ENCODE data around the gene TMEM247. TPM values are rescaled to one million over a fixed set of nuclear protein-coding genes. Genes with fewer than 3 reads are reported as not detected.

TMEM247 gene
- total RNA-seq, 1 experiment from 2014 or later: not detected

GRCh38 chr2:46461011-46461674, 18.2 kb upstream of the TMEM247 start:
- Histone ChIP-seq H3K27me3 (replicated peaks; ENCODE audit: control insufficient read depth, insufficient read depth, low read length) (no peaks in the 10 kb centered on the region), H3K9me3 (no peaks in the 10 kb centered on the region), H3K4me1 (no peaks in the 10 kb centered on the region), H3K36me3 (ENCODE audit: control insufficient read depth, insufficient read depth, low read length) (no peaks in the 10 kb centered on the region), H3K4me3 (ENCODE audit: low read depth, low read length) (no peak overlapping the region)
- no TSS peak for BruUV-seq (replicated peaks)
- intact Hi-C loops (cut with micrococcal nuclease; ENCODE audit: unreplicated experiment): loop anchor here (1.0 to 2.0 kb wide), 7 partner anchors 52 to 468 kb away; no protein-coding TSS in a partner anchor
- DNase-seq: peak; percentile 63 to 88
- Mint-ChIP-seq H3K4me1 (ENCODE audit: low read depth, unreplicated experiment) (peaks cover 5% of the 10 kb centered on the region), H3K27ac (ENCODE audit: unreplicated experiment) (peak overlapping the region; percentile 12), H3K4me3 (ENCODE audit: unreplicated experiment) (no peak overlapping the region), H3K9me3 (ENCODE audit: unreplicated experiment) (no peaks in the 10 kb centered on the region), H3K27me3 (ENCODE audit: insufficient read depth, unreplicated experiment) (no peaks in the 10 kb centered on the region), H3K36me3 (ENCODE audit: insufficient read depth, unreplicated experiment) (no peaks in the 10 kb centered on the region)
- POLR2A ChIA-PET: no interaction called here
- peak; percentile 97 to 98 for TF ChIP-seq CTCF (IDR thresholded peaks at IDR 0.05; ENCODE audit: insufficient read depth in 1 of 2, low read depth in 1 of 2, low read length in 1 of 2, severe bottlenecking in 1 of 2, unreplicated experiment in 1 of 2)
- CTCF ChIA-PET: interaction anchor here (1.0 kb wide), 1 partner anchor 79 kb away, joined by 3 read pairs; no protein-coding TSS in a partner anchor

GRCh38 chr2:46461709-46462171, 17.6 kb upstream of the TMEM247 start:
- no peaks in the 10 kb centered on the region for H3K27me3 ChIP-seq (replicated peaks; ENCODE audit: control insufficient read depth, insufficient read depth, low read length)
- H3K9me3 ChIP-seq: no peaks in the 10 kb centered on the region
- no peaks in the 10 kb centered on the region for H3K36me3 ChIP-seq (ENCODE audit: control insufficient read depth, insufficient read depth, low read length)
- no peaks in the 10 kb centered on the region for H3K9me3 Mint-ChIP-seq (ENCODE audit: unreplicated experiment)
- no peak for TF ChIP-seq CTCF (IDR thresholded peaks at IDR 0.05; ENCODE audit: insufficient read depth in 1 of 2, low read depth in 1 of 2, low read length in 1 of 2, severe bottlenecking in 1 of 2, unreplicated experiment in 1 of 2)
- no peak overlapping the region for H3K4me3 Mint-ChIP-seq (ENCODE audit: unreplicated experiment)
- BruUV-seq (replicated peaks): no TSS peak
- H3K4me1 Mint-ChIP-seq (ENCODE audit: low read depth, unreplicated experiment): peaks cover 5% of the 10 kb centered on the region
- intact Hi-C loops (cut with micrococcal nuclease; ENCODE audit: unreplicated experiment): loop anchor here (1.0 to 2.0 kb wide), 7 partner anchors 53 to 468 kb away; no protein-coding TSS in a partner anchor
- H3K27me3 Mint-ChIP-seq (ENCODE audit: insufficient read depth, unreplicated experiment): no peaks in the 10 kb centered on the region
- DNase-seq: no peak
- ChIA-PET CTCF (interaction anchor here (0.6 to 1.0 kb wide), 2 partner anchors 80 to 365 kb away, joined by 3 to 5 read pairs; no protein-coding TSS in a partner anchor), POLR2A (no interaction called here)
- H3K36me3 Mint-ChIP-seq (ENCODE audit: insufficient read depth, unreplicated experiment): no peaks in the 10 kb centered on the region
- H3K27ac Mint-ChIP-seq (ENCODE audit: unreplicated experiment): peak overlapping the region; percentile 12
- H3K4me3 ChIP-seq (ENCODE audit: low read depth, low read length): no peak overlapping the region
- no peaks in the 10 kb centered on the region for H3K4me1 ChIP-seq

GRCh38 chr2:46462936-46463335, 16.4 kb upstream of the TMEM247 start:
- H3K4me1 Mint-ChIP-seq (ENCODE audit: low read depth, unreplicated experiment): peaks cover 5% of the 10 kb centered on the region
- Histone ChIP-seq H3K36me3 (ENCODE audit: control insufficient read depth, insufficient read depth, low read length) (no peaks in the 10 kb centered on the region), H3K4me3 (ENCODE audit: low read depth, low read length) (no peak overlapping the region), H3K9me3 (no peaks in the 10 kb centered on the region), H3K4me1 (no peaks in the 10 kb centered on the region), H3K27me3 (replicated peaks; ENCODE audit: control insufficient read depth, insufficient read depth, low read length) (no peaks in the 10 kb centered on the region)
- no peaks in the 10 kb centered on the region for H3K36me3 Mint-ChIP-seq (ENCODE audit: insufficient read depth, unreplicated experiment)
- ChIA-PET POLR2A (no interaction called here), CTCF (interaction anchor here (0.6 to 0.7 kb wide), 3 partner anchors 92 to 452 kb away, joined by 3 to 4 read pairs (median 3); no protein-coding TSS in a partner anchor)
- DNase-seq: no peak
- no TSS peak for BruUV-seq (replicated peaks)
- TF ChIP-seq CTCF (IDR thresholded peaks at IDR 0.05; ENCODE audit: insufficient read depth in 1 of 2, low read depth in 1 of 2, low read length in 1 of 2, severe bottlenecking in 1 of 2, unreplicated experiment in 1 of 2): no peak
- no peaks in the 10 kb centered on the region for H3K27me3 Mint-ChIP-seq (ENCODE audit: insufficient read depth, unreplicated experiment)
- H3K4me3 Mint-ChIP-seq (ENCODE audit: unreplicated experiment): no peak overlapping the region
- H3K27ac Mint-ChIP-seq (ENCODE audit: unreplicated experiment): no peak overlapping the region
- H3K9me3 Mint-ChIP-seq (ENCODE audit: unreplicated experiment): no peaks in the 10 kb centered on the region
- intact Hi-C loops (cut with micrococcal nuclease; ENCODE audit: unreplicated experiment): no loop called here

Measured in Caco-2 (cell line).